Cardiac muscle cell (in vitro differentiated cells and primary cell): ENCODE measurements around the gene GIMAP2. TPM values are rescaled to one million over a fixed set of nuclear protein-coding genes. Genes with fewer than 3 reads are reported as not detected.

ENCODE experiments used
- DNase-seq, 2 donors: peaks; one replicate each; pipeline versions ENCODE4 v3.0.0 to v3.0.0-alpha.2; 2010 to 2017; ENCODE audit warnings: low read depth in 1 of 2, low spot score in 1 of 2
- H3K27ac ChIP-seq: fragments of 200-600 bp; sonication (generic); 2 replicates; pipeline ENCODE4 v1.5.1; 2016
- H3K27me3 ChIP-seq: fragments of 200-600 bp; sonication (generic); 2 replicates; pipeline ENCODE4 v1.6.0; 2016; ENCODE audit warnings: control low read depth
- H3K36me3 ChIP-seq: fragments of 200-600 bp; sonication (generic); 2 replicates; pipeline ENCODE4 v1.5.1; 2016; ENCODE audit warnings: control low read depth
- H3K4me1 ChIP-seq: fragments of 200-600 bp; sonication (generic); 2 replicates; pipeline ENCODE4 v1.8.1; 2017; ENCODE audit warnings: low read depth, mild to moderate bottlenecking, mixed run types
- H3K4me3 ChIP-seq: fragments of 200-600 bp; sonication (generic); 2 replicates; pipeline ENCODE4 v1.5.1; 2016; ENCODE audit warnings: mild to moderate bottlenecking
- H3K9me3 ChIP-seq: fragments of 200-600 bp; sonication (generic); 2 replicates; pipeline ENCODE4 v1.5.1; 2017; ENCODE audit warnings: low read depth, mild to moderate bottlenecking, control low read depth
- CTCF ChIP-seq: IDR thresholded peaks from 2 replicates; pipeline ENCODE4 v1.5.1; 2012; ENCODE audit warnings: low read depth, mild to moderate bottlenecking, low read length
- polyA plus RNA-seq: library from polyadenylated mRNA; unstranded; fragments of >200 nt; fragmentation: Nextera tagmentation; extraction: Ambion mirVana; gene quantifications from 2 replicates; pipeline ENCODE4 v1.2.1, GENCODE V29; 2016
- total RNA-seq: library from RNA; depleted of rRNA; stranded (reverse); fragments of >200 nt; gene quantifications from 2 replicates; pipeline ENCODE4 v1.2.3, GENCODE V29; 2016

The GIMAP2 gene
- total and polyA plus RNA-seq, 2 experiments from 2014 or later = not detected

GRCh38 chr7:150722431-150722931 lies 37.0 kb downstream of the GIMAP2 start:
- DNase-seq = no peak
- Histone ChIP-seq H3K4me3 (no peak overlapping the region), H3K27me3 (no peaks in the 10 kb centered on the region), H3K36me3 (no peaks in the 10 kb centered on the region), H3K4me1 (no peaks in the 10 kb centered on the region), H3K9me3 (no peaks in the 10 kb centered on the region), H3K27ac (no peak overlapping the region)
- no peak for TF ChIP-seq CTCF

- no peak for TF ChIP-seq CTCF
- no peaks in the 10 kb centered on the region for H3K27me3 ChIP-seq
- H3K4me1 ChIP-seq = no peaks in the 10 kb centered on the region
- H3K27ac ChIP-seq = no peak overlapping the region
- DNase-seq = no peak
- H3K4me3 ChIP-seq = no peak overlapping the region
- no peaks in the 10 kb centered on the region for H3K36me3 ChIP-seq
- no peaks in the 10 kb centered on the region for H3K9me3 ChIP-seq
These were observed 38.0 kb downstream of the GIMAP2 start for GRCh38 chr7:150723467-150723866.

- Histone ChIP-seq H3K4me3 (no peak overlapping the region), H3K4me1 (no peaks in the 10 kb centered on the region), H3K9me3 (no peaks in the 10 kb centered on the region), H3K36me3 (no peaks in the 10 kb centered on the region), H3K27me3 (no peaks in the 10 kb centered on the region), H3K27ac (no peak overlapping the region)
- no peak for TF ChIP-seq CTCF
- DNase-seq = no peak
These were observed 41.9 kb downstream of the GIMAP2 start for GRCh38 chr7:150727381-150727780.

- H3K4me3 ChIP-seq = no peak overlapping the region
- no peaks in the 10 kb centered on the region for H3K36me3 ChIP-seq
- DNase-seq = no peak
- H3K27ac ChIP-seq = no peak overlapping the region
- no peak for TF ChIP-seq CTCF
- H3K4me1 ChIP-seq = no peaks in the 10 kb centered on the region
- H3K27me3 ChIP-seq = no peaks in the 10 kb centered on the region
- no peaks in the 10 kb centered on the region for H3K9me3 ChIP-seq
These were observed 42.5 kb downstream of the GIMAP2 start for GRCh38 chr7:150728011-150728410.

- no peaks in the 10 kb centered on the region for H3K9me3 ChIP-seq
- DNase-seq = no peak
- no peaks in the 10 kb centered on the region for H3K4me1 ChIP-seq
- no peaks in the 10 kb centered on the region for H3K36me3 ChIP-seq
- no peak overlapping the region for H3K4me3 ChIP-seq
- TF ChIP-seq CTCF = no peak
- H3K27ac ChIP-seq = no peak overlapping the region
- no peaks in the 10 kb centered on the region for H3K27me3 ChIP-seq
These were observed 43.1 kb downstream of the GIMAP2 start for GRCh38 chr7:150728609-150729008.

GRCh38 chr7:150731916-150732315 lies 46.4 kb downstream of the GIMAP2 start:
- no peaks in the 10 kb centered on the region for H3K9me3 ChIP-seq
- H3K27ac ChIP-seq = no peak overlapping the region
- TF ChIP-seq CTCF = no peak
- DNase-seq = no peak
- H3K4me1 ChIP-seq = no peaks in the 10 kb centered on the region
- no peaks in the 10 kb centered on the region for H3K36me3 ChIP-seq
- H3K4me3 ChIP-seq = no peak overlapping the region
- H3K27me3 ChIP-seq = no peaks in the 10 kb centered on the region
